OCI-LY7 (cell line): ENCODE measurements around the gene LPAR1.

Experiments
- CTCF ChIP-seq: fragments of 200-600 bp; sonication (generic); conservative IDR thresholded peaks from 2 replicates; pipeline ENCODE4 v1.5.1; 2014; ENCODE audit warnings: mild to moderate bottlenecking, antibody characterized with exemption, low read length, moderate library complexity, mixed read lengths
- EZH2phosphoT487 ChIP-seq: fragments of 200-600 bp; sonication (generic); IDR thresholded peaks from 2 replicates; pipeline ENCODE4 v1.6.1; 2018; ENCODE audit warnings: low read depth, borderline replicate concordance, mild to moderate bottlenecking, mixed run types, antibody characterized with exemption, low read length, moderate library complexity, mixed read lengths

GRCh38 chr9:110980261-110980660 is 58.0 kb downstream of the LPAR1 start:
- TF ChIP-seq CTCF: no peak
- no peak for TF ChIP-seq EZH2phosphoT487
